CD1c-positive myeloid dendritic cell (primary cell): ENCODE results near the gene BCL2L1.
"Not testable (repeated sequence)": the region's sequence is repeated elsewhere in the genome, so short reads cannot be mapped to it uniquely, and the experiment has no call there.

Source experiments
- DNase-seq: peaks from one replicate; pipeline ENCODE4 v3.0.0-alpha.2; 2016; ENCODE audit errors: extremely low spot score

The BCL2L1 gene

GRCh38 chr20:31648104-31648503 lies 74.6 kb downstream of the BCL2L1 start:
- DNase-seq, result not testable (repeated sequence)

- no peak for DNase-seq
These were observed 78.0 kb downstream of the BCL2L1 start for GRCh38 chr20:31644701-31645100.

GRCh38 chr20:31643522-31643921 lies 79.1 kb downstream of the BCL2L1 start:
- no peak for DNase-seq

GRCh38 chr20:31642837-31643236 lies 79.8 kb downstream of the BCL2L1 start:
- no peak for DNase-seq

GRCh38 chr20:31641391-31641790 lies 81.3 kb downstream of the BCL2L1 start:
- DNase-seq, result no peak

GRCh38 chr20:31640259-31640658 lies 82.4 kb downstream of the BCL2L1 start:
- DNase-seq, result no peak

GRCh38 chr20:31638816-31639215 lies 83.9 kb downstream of the BCL2L1 start:
- DNase-seq, result no peak

- no peak for DNase-seq
These were observed 84.4 kb downstream of the BCL2L1 start for GRCh38 chr20:31638317-31638716.

GRCh38 chr20:31637660-31638059 lies 85.0 kb downstream of the BCL2L1 start, which contains the start of gene COX4I2:
TSS of gene COX4I2 (plus strand) at chr20:31637912. CDS start at chr20:31639018, 1,106 bp downstream.
- DNase-seq, result no peak

GRCh38 chr20:31633339-31633914 lies 89.2 kb downstream of the BCL2L1 start:
- no peak for DNase-seq

GRCh38 chr20:31632548-31633338 lies 89.9 kb downstream of the BCL2L1 start:
- DNase-seq, result no peak

- DNase-seq, result no peak
These were observed 92.4 kb downstream of the BCL2L1 start for GRCh38 chr20:31630187-31630790.

- DNase-seq, result not testable (repeated sequence)
These were observed 94.6 kb downstream of the BCL2L1 start for GRCh38 chr20:31628057-31628456.

- not testable (repeated sequence) for DNase-seq
These were observed 96.1 kb downstream of the BCL2L1 start for GRCh38 chr20:31626534-31626933.

GRCh38 chr20:31623123-31623505 lies 99.6 kb downstream of the BCL2L1 start:
- DNase-seq, result not testable (repeated sequence)

GRCh38 chr20:31620246-31620645 lies 102.4 kb downstream of the BCL2L1 start:
- no peak for DNase-seq

GRCh38 chr20:31617432-31618104 lies 105.1 kb downstream of the BCL2L1 start:
- peak; percentile 61 for DNase-seq

GRCh38 chr20:31615416-31615815 lies 107.3 kb downstream of the BCL2L1 start:
- DNase-seq, result no peak
